AG09319 (cell line): ENCODE data around the gene ARHGAP22.
A peak's percentile ranks its signal among the peaks of the same experiment; 100 is the strongest.

ENCODE experiments used
- DNase-seq: peaks from one replicate; pipeline ENCODE4 v3.0.0-alpha.2; 2010; ENCODE audit warnings: low read depth; ENCODE audit errors: extremely low read depth
- CTCF ChIP-seq: IDR thresholded peaks from 2 replicates; pipeline ENCODE4 v1.5.1; 2011; ENCODE audit warnings: low read depth, mild to moderate bottlenecking, inconsistent platforms, low read length, moderate library complexity

The ARHGAP22 gene

DNA sequence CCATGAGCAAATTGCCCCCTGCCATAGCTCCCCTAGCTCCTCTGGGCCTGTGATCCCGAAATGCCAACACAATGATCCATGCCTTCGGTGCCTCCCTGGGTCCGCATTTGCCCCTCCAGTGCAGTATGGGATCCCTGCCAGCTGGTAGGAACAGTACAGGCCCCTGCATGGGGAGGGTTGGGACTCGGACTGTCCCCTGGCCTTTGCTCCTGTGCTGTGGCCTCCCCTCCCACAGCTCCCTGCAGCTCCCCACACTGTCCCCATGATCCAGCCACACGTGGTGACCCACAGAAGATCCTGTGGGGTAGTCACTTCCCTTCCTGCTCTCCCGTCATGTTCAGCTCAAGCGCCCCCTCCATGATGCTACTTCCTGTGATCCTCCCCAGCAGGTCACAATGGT, 158.1 kb downstream of the ARHGAP22 start:
- no peak for TF ChIP-seq CTCF
- DNase-seq: no peak

- no peak for TF ChIP-seq CTCF
- DNase-seq: no peak
Measured at GRCh38 chr10:48445932-48446331, 158.9 kb downstream of the ARHGAP22 start.

DNA sequence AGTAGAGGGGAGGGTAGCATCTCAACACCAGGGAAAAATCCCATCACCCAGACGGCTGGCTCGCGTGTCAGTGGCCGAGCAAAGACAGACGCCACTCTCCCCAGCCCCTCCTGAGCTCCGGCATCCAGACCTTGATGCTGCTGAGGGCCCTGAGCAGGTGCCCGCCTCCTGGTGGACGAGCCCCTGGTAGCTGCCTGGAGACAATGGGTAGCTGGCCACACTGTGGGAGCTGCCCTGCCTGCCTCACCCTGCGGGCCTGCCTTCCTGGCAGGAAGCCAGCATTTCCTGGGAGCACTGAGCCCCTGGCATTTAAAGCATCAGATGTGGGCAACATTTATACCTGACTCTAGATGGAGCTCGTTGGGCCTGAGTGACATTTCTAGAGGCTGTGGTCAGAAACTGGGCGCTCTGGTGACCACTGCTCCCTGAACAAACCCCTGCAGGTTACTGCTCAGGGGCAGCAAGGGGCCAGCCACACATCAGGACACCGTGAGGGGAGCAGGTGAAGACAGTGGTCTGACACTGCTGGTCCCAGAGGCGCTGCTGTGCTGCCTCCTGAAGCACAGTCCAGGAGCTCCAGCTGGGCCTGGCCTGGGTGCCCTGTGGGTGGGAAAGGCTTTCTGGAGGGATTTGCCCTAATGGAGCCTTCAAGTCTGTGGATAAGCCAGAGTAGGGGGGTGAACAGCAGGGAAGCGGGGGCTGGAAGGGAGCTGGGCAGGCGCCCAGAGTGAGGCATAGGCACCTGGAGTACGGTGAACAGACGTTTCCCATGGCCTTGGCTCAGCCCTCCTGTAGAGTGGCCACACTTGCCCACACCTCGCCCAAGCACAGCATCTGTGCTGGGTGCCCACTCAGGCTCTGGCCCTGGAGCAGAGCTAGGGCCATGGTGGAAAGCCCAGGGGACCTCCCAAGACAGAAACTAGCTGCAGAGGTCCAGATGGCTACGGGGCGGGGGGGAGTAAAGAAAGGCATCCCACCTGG, 159.7 kb downstream of the ARHGAP22 start:
- DNase-seq: no peak

DNA sequence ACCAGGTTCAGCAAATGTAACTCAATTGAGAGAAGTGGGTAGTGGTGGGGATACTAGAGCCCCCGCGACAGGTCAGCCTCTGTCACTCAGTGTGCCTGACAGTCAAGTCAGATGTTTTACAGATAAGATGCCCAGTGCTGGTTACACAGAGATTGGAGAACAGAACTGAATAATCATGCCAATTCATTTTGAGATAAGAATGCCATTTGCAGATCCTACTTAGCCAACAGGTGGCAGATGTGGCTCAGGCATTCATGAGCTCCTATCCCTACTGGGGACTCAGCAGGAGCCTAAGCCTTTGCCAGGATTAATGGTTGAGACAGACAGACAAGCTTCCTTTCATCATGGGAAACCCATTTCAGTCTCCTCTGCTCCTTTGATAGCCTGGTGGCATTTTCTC, 160.6 kb downstream of the ARHGAP22 start:
- DNase-seq: no peak
- peak; percentile 10 for TF ChIP-seq CTCF

More for the DNA sequence above, 159.7 kb downstream of the ARHGAP22 start:
- no peak for TF ChIP-seq CTCF

DNA sequence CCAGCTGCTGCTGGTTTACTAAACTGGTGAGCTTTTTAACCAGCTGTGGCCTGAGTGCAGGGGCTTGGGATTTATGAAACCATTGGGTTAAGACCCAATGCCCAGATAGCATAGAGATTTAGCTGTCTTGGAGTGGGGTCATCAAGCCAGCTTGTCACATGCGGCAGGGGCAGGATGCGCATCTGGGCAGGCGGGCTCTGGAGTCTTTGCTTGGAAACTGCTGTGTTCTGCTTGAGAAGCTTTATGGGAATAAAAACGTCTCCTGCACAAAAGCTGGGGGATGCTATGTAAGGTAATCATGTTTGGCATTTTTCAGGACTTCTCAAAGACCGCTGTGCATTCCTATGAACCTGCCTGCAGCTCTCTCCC, 162.1 kb downstream of the ARHGAP22 start:
- DNase-seq: no peak
- no peak for TF ChIP-seq CTCF

DNA sequence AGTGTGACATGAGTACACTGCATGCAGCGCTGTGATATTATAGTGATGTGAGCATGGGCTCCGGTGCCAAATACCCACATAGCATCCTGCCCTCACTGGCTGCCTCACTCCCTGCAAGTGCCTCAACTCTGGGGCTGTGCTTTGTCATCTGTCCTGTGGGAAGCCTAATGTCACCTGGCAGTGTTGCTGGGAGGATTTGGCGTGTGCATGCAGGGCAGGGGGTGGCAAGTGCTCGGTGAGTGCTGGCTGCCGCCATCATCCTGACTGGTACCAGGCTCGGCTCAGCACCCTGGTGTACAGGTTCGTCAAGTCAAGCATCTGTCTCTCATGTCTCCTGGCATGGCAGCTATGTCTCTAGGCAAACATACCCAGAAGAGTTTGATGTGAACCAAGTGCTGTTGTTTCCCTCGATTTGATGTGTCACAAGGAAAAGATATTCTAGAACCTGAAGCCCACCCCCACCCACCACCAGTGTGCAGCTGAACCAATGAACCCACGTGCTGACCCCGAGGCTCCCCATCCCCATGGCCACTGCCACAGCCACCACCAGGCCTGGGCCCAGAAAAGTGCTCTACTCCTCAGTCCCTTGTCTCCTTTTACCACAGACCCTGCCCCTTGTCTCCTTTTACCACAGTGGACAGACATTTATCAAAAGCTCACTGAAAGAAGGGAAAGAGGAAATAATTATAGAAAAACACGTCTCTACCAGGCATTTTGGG, 162.6 kb downstream of the ARHGAP22 start:
- TF ChIP-seq CTCF: no peak
- DNase-seq: no peak

DNA sequence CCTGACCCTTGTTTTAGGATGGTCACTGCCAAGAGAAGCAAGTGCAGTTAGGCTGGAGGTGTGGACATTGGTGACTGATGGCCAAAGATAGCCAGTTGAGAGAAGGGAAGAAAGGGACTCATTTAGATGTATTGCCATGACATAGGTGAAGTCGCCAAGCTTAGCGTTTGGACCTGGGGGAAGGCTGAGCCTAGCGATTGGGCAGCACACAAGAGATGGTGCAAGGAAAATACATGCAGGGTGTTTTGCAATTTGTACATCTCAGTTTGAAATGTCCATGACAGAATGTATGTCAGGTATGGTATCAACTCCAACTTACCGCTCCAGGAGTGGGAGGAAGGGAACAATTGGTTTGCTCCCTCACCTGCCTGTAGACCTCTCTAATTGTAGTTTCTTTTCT, 164.1 kb downstream of the ARHGAP22 start:
- no peak for DNase-seq
- TF ChIP-seq CTCF: no peak
